Tibial nerve (tissue), 4 donors: ENCODE measurements around the gene FBN2.

Experiments used
- EP300 ChIP-seq, 2 donors: sonication (generic); formaldehyde crosslinking; IDR thresholded peaks; one replicate each; pipeline ENCODE4 v1.6.1; 2017; ENCODE audit warnings: antibody characterized with exemption in 2 of 2, mild to moderate bottlenecking in 1 of 2
- POLR2A ChIP-seq, 2 donors: fragments of 450-650 bp; IDR thresholded peaks; one replicate each; pipeline ENCODE4 v1.6.1; 2017; ENCODE audit warnings: antibody characterized with exemption in 2 of 2, mild to moderate bottlenecking in 2 of 2, moderate library complexity in 2 of 2
- TF ChIP-seq, protein P1 (sequence below), 5 experiments: fragments of 200-600 bp in 3 of 5; fragments of 450-650 bp in 2 of 5; sonication (generic) in 3 of 5; IDR thresholded peaks; one replicate each; pipeline ENCODE4 v1.5.1; 2016 to 2019; ENCODE audit warnings: antibody characterized with exemption in 5 of 5, mild to moderate bottlenecking in 3 of 5, moderate library complexity in 2 of 5

DNA sequence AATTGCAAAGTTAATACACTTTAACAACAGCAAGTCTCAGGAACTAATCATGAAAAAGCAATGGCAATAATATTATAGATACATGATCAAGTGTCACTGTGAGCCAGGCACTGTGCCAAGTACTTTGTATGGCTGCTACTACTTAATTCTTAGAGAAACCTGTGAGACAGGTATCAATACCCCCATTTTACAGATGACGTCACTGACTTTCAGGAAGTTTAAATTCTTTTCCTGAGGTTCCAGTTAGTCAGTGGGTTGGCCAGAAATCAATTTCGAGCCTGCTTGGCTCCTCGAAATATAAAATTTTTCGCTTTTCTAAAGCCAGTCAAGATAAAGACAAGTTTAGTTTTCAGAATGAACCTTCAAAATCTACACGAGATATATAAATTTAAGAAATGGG is 324.2 kb downstream of the FBN2 start:
- TF ChIP-seq POLR2A (IDR thresholded peaks at IDR 0.05), result no peak
- TF ChIP-seq, protein P1, sequence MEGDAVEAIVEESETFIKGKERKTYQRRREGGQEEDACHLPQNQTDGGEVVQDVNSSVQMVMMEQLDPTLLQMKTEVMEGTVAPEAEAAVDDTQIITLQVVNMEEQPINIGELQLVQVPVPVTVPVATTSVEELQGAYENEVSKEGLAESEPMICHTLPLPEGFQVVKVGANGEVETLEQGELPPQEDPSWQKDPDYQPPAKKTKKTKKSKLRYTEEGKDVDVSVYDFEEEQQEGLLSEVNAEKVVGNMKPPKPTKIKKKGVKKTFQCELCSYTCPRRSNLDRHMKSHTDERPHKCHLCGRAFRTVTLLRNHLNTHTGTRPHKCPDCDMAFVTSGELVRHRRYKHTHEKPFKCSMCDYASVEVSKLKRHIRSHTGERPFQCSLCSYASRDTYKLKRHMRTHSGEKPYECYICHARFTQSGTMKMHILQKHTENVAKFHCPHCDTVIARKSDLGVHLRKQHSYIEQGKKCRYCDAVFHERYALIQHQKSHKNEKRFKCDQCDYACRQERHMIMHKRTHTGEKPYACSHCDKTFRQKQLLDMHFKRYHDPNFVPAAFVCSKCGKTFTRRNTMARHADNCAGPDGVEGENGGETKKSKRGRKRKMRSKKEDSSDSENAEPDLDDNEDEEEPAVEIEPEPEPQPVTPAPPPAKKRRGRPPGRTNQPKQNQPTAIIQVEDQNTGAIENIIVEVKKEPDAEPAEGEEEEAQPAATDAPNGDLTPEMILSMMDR (IDR thresholded peaks at IDR 0.05), result no peak
- TF ChIP-seq EP300 (IDR thresholded peaks at IDR 0.05), result no peak
